OCI-LY7 (cell line): Measurements from ENCODE around the gene CNKSR3. TPM values are rescaled to one million over a fixed set of nuclear protein-coding genes. Genes with fewer than 3 reads are reported as not detected.

Experiments
- BruUV-seq: library from RNA; stranded (reverse); fragments of 400-500 nt; replicated peaks from 2 replicates; lab custom pipeline; 2021; lab: Mats Ljungman, UMichigan
- CTCF ChIA-PET: fragments of 300-600 bp; sonication (Branson Sonifier 250); formaldehyde crosslinking; loops from one replicate; lab custom pipeline; 2022; ENCODE audit warnings: antibody characterized with exemption; ENCODE audit not compliant: unreplicated experiment; lab: Charles Lee
- POLR2A ChIA-PET: fragments of 300-600 bp; sonication (Branson Sonifier 250); formaldehyde crosslinking; loops from one replicate; lab custom pipeline; 2022; ENCODE audit warnings: antibody characterized with exemption; lab: Charles Lee
- DNase-seq: peaks from one replicate; pipeline ENCODE4 v3.0.0-alpha.2; 2015; ENCODE audit warnings: low spot score
- H2AFZ ChIP-seq: fragments of 200-600 bp; sonication (generic), shearing (Covaris generic); 2 replicates; pipeline ENCODE4 v1.6.1; 2014; ENCODE audit warnings: mild to moderate bottlenecking, antibody characterized with exemption, low read length, moderate library complexity
- H3K27ac ChIP-seq: fragments of 200-600 bp; sonication (generic); 2 replicates; pipeline ENCODE4 v1.5.1; 2014; ENCODE audit warnings: mixed run types, low read depth, mild to moderate bottlenecking, moderate library complexity, low read length, inconsistent platforms; ENCODE audit not compliant: poor library complexity, severe bottlenecking
- H3K36me3 ChIP-seq: fragments of 200-600 bp; sonication (generic); 2 replicates; pipeline ENCODE4 v1.6.1; 2014; ENCODE audit warnings: mild to moderate bottlenecking, antibody characterized with exemption, low read length, moderate library complexity, mixed read lengths; ENCODE audit not compliant: insufficient read depth
- H3K4me1 ChIP-seq: fragments of 200-600 bp; sonication (generic); 2 replicates; pipeline ENCODE4 v1.5.1; 2014; ENCODE audit warnings: mild to moderate bottlenecking, low read length; ENCODE audit not compliant: insufficient read depth, poor library complexity, severe bottlenecking
- H3K4me2 ChIP-seq: fragments of 200-600 bp; sonication (generic); 2 replicates; pipeline ENCODE4 v1.6.1; 2014; ENCODE audit warnings: mild to moderate bottlenecking, low read length
- H3K4me3 ChIP-seq: fragments of 200-600 bp; sonication (generic); 2 replicates; pipeline ENCODE4 v1.5.1; 2014; ENCODE audit warnings: mild to moderate bottlenecking, low read depth, low read length; ENCODE audit not compliant: poor library complexity, severe bottlenecking
- H3K79me2 ChIP-seq: fragments of 200-600 bp; sonication (generic); 2 replicates; pipeline ENCODE4 v1.6.1; 2016; ENCODE audit warnings: low read depth, mild to moderate bottlenecking, low read length, moderate library complexity, mixed read lengths; ENCODE audit not compliant: insufficient read depth
- H3K9me2 ChIP-seq: fragments of 200-600 bp; sonication (generic); 2 replicates; pipeline ENCODE4 v1.6.1; 2016; ENCODE audit warnings: mild to moderate bottlenecking, low read length, mixed read lengths; ENCODE audit not compliant: insufficient read depth
- H3K9me3 ChIP-seq: fragments of 200-600 bp; sonication (generic); 2 replicates; pipeline ENCODE4 v1.6.1; 2014; ENCODE audit warnings: mild to moderate bottlenecking, mixed run types, low read length, mixed read lengths
- H4K20me1 ChIP-seq: fragments of 200-600 bp; sonication (generic); 2 replicates; pipeline ENCODE4 v1.6.1; 2014; ENCODE audit warnings: mild to moderate bottlenecking, antibody characterized with exemption, low read length, moderate library complexity, mixed read lengths; ENCODE audit not compliant: insufficient read depth
- CTCF ChIP-seq: fragments of 200-600 bp; sonication (generic); conservative IDR thresholded peaks from 2 replicates; pipeline ENCODE4 v1.5.1; 2014; ENCODE audit warnings: mild to moderate bottlenecking, antibody characterized with exemption, low read length, moderate library complexity, mixed read lengths
- EZH2phosphoT487 ChIP-seq: fragments of 200-600 bp; sonication (generic); IDR thresholded peaks from 2 replicates; pipeline ENCODE4 v1.6.1; 2018; ENCODE audit warnings: low read depth, borderline replicate concordance, mild to moderate bottlenecking, mixed run types, antibody characterized with exemption, low read length, moderate library complexity, mixed read lengths
- intact Hi-C: fragments of 100-400 bp; cut with micrococcal nuclease; formaldehyde crosslinking; loops from one replicate; pipeline ENCODE4 v1.10.0; 2022; ENCODE audit not compliant: unreplicated experiment
- total RNA-seq, 2 experiments: library from RNA; depleted of rRNA in 1 of 2; stranded (reverse); fragments of >200 nt in 1 of 2; shearing (Covaris generic) in 1 of 2; gene quantifications; 2 replicates each; pipeline ENCODE4 v1.2.3, GENCODE V29; 2014 to 2022

The CNKSR3 gene
- total RNA-seq, 2 experiments from 2014 or later = not detected

GRCh38 chr6:154539593-154540269, 29.2 kb upstream of the CNKSR3 start:
- H4K20me1 ChIP-seq = no peaks in the 10 kb centered on the region
- no peak for DNase-seq
- no peak for TF ChIP-seq EZH2phosphoT487
- no peak for TF ChIP-seq CTCF
- no peak overlapping the region for H3K4me2 ChIP-seq
- BruUV-seq = no TSS peak
- CTCF ChIA-PET = no interaction called here
- intact Hi-C loops = no loop called here
- no peaks in the 10 kb centered on the region for H3K9me2 ChIP-seq
- H3K9me3 ChIP-seq = no peaks in the 10 kb centered on the region
- no peaks in the 10 kb centered on the region for H3K79me2 ChIP-seq
- no peak overlapping the region for H3K4me3 ChIP-seq
- no peaks in the 10 kb centered on the region for H3K36me3 ChIP-seq
- H2AFZ ChIP-seq = no peak overlapping the region
- no peak overlapping the region for H3K27ac ChIP-seq
- H3K4me1 ChIP-seq = no peaks in the 10 kb centered on the region
- POLR2A ChIA-PET = no interaction called here

- H4K20me1 ChIP-seq = no peaks in the 10 kb centered on the region
- H3K9me3 ChIP-seq = no peaks in the 10 kb centered on the region
- intact Hi-C loops = no loop called here
- no peak for TF ChIP-seq CTCF
- TF ChIP-seq EZH2phosphoT487 = no peak
- no peaks in the 10 kb centered on the region for H3K9me2 ChIP-seq
- BruUV-seq = no TSS peak
- ChIA-PET CTCF (interaction anchor here (0.5 kb wide), 1 partner anchor 436 kb away, joined by 6 read pairs; no protein-coding TSS in a partner anchor), POLR2A (interaction anchor here (0.6 to 1.5 kb wide), 2 partner anchors 12 to 90 kb away, joined by 4 read pairs; no protein-coding TSS in a partner anchor)
- no peaks in the 10 kb centered on the region for H3K4me1 ChIP-seq
- no peak overlapping the region for H3K27ac ChIP-seq
- no peaks in the 10 kb centered on the region for H3K79me2 ChIP-seq
- no peak for DNase-seq
- H2AFZ ChIP-seq = no peak overlapping the region
- H3K4me2 ChIP-seq = no peak overlapping the region
- H3K4me3 ChIP-seq = no peak overlapping the region
- no peaks in the 10 kb centered on the region for H3K36me3 ChIP-seq
Observed at GRCh38 chr6:154538640-154539191, 28.2 kb upstream of the CNKSR3 start.
